ENCODE data around the gene PCDHGA7.
"Not testable (repeated sequence)": the region's sequence is repeated elsewhere in the genome, so short reads cannot be mapped to it uniquely, and the experiment has no call there.

PCDHGA7 gene

DNA sequence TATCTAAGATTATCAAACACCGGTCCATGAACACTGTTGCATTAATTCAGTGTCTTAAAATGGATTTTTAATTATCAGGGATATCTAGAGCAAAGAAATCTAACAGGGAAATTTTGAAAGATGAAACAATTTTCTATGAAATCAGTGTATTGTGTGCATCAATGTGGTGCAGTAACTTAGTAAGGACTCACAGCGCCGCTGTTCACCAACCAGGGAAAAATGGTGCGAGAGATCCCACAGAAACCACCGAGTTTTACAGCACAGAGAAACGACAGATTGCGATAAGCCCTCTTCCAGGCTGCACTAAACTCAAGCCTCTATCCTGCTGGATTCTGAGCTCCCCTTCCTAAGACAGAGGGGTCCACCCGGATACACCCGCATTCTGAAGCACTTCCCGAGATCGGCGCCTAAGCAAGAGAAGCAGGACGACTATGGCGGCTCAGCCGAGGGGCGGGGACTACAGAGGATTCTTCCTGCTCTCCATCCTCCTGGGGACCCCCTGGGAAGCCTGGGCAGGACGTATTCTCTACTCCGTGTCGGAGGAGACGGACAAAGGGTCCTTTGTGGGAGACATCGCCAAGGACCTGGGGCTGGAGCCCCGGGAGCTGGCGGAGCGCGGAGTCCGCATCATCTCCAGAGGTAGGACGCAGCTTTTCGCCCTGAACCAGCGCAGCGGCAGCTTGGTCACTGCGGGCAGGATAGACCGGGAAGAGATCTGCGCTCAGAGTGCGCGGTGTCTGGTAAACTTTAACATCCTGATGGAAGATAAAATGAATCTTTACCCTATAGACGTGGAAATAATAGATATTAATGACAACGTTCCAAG is at the start of gene PCDHGA7:
PCDHGA7 (plus strand) TSS at position 274 of the 826 bp plus-strand sequence; CDS start at position 432, 158 bp downstream.
- H3K4me1 ChIP-seq (ENCODE audit: control insufficient read depth in 1 of 2, insufficient read depth in 2 of 2, low read length in 2 of 2): no peaks in the 10 kb centered on the region
- H3K4me3 ChIP-seq (ENCODE audit: low read depth in 1 of 2, low read length in 2 of 2): peak within 1 kb of the TSS; percentile 45 to 73
- H3K27ac ChIP-seq (ENCODE audit: low read length): no peak within 1 kb of the TSS
- H3K27me3 ChIP-seq (ENCODE audit: low read depth, low read length): no peaks in the 10 kb centered on the region
- peaks cover 61 to 82% of the 10 kb centered on the region in 2 donors for H3K9me3 ChIP-seq (ENCODE audit: control insufficient read depth in 1 of 2, low read length in 2 of 2)
- peaks cover 0 to 11% of the 10 kb centered on the region in 2 donors for H3K36me3 ChIP-seq (ENCODE audit: control insufficient read depth in 1 of 2, insufficient read depth in 2 of 2, low read length in 2 of 2)

GRCh38 chr5:141338538-141339306 is 43.8 kb upstream of the PCDHGA7 start, which contains the start of gene PCDHGA2:
TSS of gene PCDHGA2 (plus strand) at chr5:141338760.
- Histone ChIP-seq H3K27ac (ENCODE audit: low read length) (no peak within 1 kb of the TSS), H3K27me3 (ENCODE audit: low read depth, low read length) (no peaks in the 10 kb centered on the region), H3K36me3 (ENCODE audit: control insufficient read depth in 1 of 2, insufficient read depth in 2 of 2, low read length in 2 of 2) (peaks cover 0 to 4% of the 10 kb centered on the region in 2 donors), H3K4me1 (ENCODE audit: control insufficient read depth in 1 of 2, insufficient read depth in 2 of 2, low read length in 2 of 2) (no peaks in the 10 kb centered on the region), H3K9me3 (ENCODE audit: control insufficient read depth in 1 of 2, low read length in 2 of 2) (peaks cover 44 to 74% of the 10 kb centered on the region in 2 donors), H3K4me3 (ENCODE audit: low read depth in 1 of 2, low read length in 2 of 2) (peak within 1 kb of the TSS; percentile 31 to 63)

- peaks cover 49 to 84% of the 10 kb centered on the region in 2 donors for H3K9me3 ChIP-seq (ENCODE audit: control insufficient read depth in 1 of 2, low read length in 2 of 2)
These were observed 41.7 kb upstream of the PCDHGA7 start for GRCh38 chr5:141340781-141341354.

DNA sequence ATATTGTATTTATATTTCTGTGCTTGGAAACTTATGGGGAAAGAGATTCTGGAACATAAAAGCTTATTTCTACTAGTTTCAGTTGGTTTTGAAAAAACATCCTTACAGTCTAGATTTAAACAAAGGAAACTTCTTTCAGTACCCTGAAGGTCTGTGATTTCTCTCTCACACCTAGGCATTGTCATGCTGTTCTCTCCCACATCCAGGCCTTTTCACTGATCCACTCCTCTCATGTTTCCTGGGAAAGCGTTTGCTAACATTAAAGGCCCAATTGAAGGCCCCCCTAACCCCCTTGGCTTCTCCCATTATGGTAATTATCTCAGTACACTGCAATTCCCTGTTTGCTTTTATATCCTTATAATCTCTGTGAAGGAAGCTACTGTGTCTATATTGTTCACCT is 39.8 kb upstream of the PCDHGA7 start:
- Histone ChIP-seq H3K27ac (ENCODE audit: low read length) (no peak overlapping the region), H3K27me3 (ENCODE audit: low read depth, low read length) (no peaks in the 10 kb centered on the region), H3K4me3 (ENCODE audit: low read depth in 1 of 2, low read length in 2 of 2) (peak overlapping the region; percentile 8 to 23), H3K36me3 (ENCODE audit: control insufficient read depth in 1 of 2, insufficient read depth in 2 of 2, low read length in 2 of 2) (peaks cover 0 to 4% of the 10 kb centered on the region in 2 donors), H3K4me1 (ENCODE audit: control insufficient read depth in 1 of 2, insufficient read depth in 2 of 2, low read length in 2 of 2) (no peaks in the 10 kb centered on the region), H3K9me3 (ENCODE audit: control insufficient read depth in 1 of 2, low read length in 2 of 2) (peaks cover 50 to 88% of the 10 kb centered on the region in 2 donors)

More at GRCh38 chr5:141340781-141341354, 41.7 kb upstream of the PCDHGA7 start:
- not testable (repeated sequence) for H3K36me3 ChIP-seq (ENCODE audit: control insufficient read depth in 1 of 2, insufficient read depth in 2 of 2, low read length in 2 of 2); H3K27ac ChIP-seq (ENCODE audit: low read length); H3K4me1 ChIP-seq (ENCODE audit: control insufficient read depth in 1 of 2, insufficient read depth in 2 of 2, low read length in 2 of 2); H3K27me3 ChIP-seq (ENCODE audit: low read depth, low read length)
- H3K4me3 ChIP-seq (ENCODE audit: low read depth in 1 of 2, low read length in 2 of 2): peak overlapping the region in 1 of 2 donors; percentile 63

GRCh38 chr5:141343242-141343952 is 39.1 kb upstream of the PCDHGA7 start, which contains the start of gene PCDHGA3:
TSS of gene PCDHGA3 (plus strand) at chr5:141343829. CDS start at chr5:141344034, 205 bp downstream.
- Histone ChIP-seq H3K27me3 (ENCODE audit: low read depth, low read length) (no peaks in the 10 kb centered on the region), H3K4me3 (ENCODE audit: low read depth in 1 of 2, low read length in 2 of 2) (peak within 1 kb of the TSS; percentile 30 to 57), H3K36me3 (ENCODE audit: control insufficient read depth in 1 of 2, insufficient read depth in 2 of 2, low read length in 2 of 2) (peaks cover 0 to 4% of the 10 kb centered on the region in 2 donors), H3K9me3 (ENCODE audit: control insufficient read depth in 1 of 2, low read length in 2 of 2) (peaks cover 56 to 88% of the 10 kb centered on the region in 2 donors), H3K27ac (ENCODE audit: low read length) (no peak within 1 kb of the TSS), H3K4me1 (ENCODE audit: control insufficient read depth in 1 of 2, insufficient read depth in 2 of 2, low read length in 2 of 2) (no peaks in the 10 kb centered on the region)

GRCh38 chr5:141343953-141344463 is 38.5 kb upstream of the PCDHGA7 start:
- H3K4me3 ChIP-seq (ENCODE audit: low read depth in 1 of 2, low read length in 2 of 2): peak overlapping the region; percentile 30 to 57
- peaks cover 61 to 88% of the 10 kb centered on the region in 2 donors for H3K9me3 ChIP-seq (ENCODE audit: control insufficient read depth in 1 of 2, low read length in 2 of 2)
- no peaks in the 10 kb centered on the region for H3K27me3 ChIP-seq (ENCODE audit: low read depth, low read length)
- H3K36me3 ChIP-seq (ENCODE audit: control insufficient read depth in 1 of 2, insufficient read depth in 2 of 2, low read length in 2 of 2): peaks cover 0 to 4% of the 10 kb centered on the region in 2 donors
- H3K4me1 ChIP-seq (ENCODE audit: control insufficient read depth in 1 of 2, insufficient read depth in 2 of 2, low read length in 2 of 2): no peaks in the 10 kb centered on the region
- H3K27ac ChIP-seq (ENCODE audit: low read length): no peak overlapping the region

DNA sequence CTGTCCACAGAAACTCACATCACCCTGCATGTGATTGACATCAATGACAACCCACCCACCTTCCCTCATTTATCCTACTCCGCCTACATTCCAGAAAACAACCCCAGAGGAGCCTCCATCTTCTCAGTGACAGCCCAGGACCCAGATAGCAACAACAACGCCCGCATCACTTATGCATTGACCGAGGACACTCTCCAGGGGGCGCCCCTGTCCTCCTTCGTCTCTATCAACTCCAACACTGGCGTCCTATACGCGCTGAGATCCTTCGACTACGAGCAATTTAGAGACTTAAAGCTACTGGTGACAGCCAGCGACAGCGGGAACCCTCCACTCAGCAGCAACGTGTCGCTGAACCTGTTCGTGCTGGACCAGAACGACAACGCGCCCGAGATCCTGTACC is 37.2 kb upstream of the PCDHGA7 start:
- no peaks in the 10 kb centered on the region for H3K27me3 ChIP-seq (ENCODE audit: low read depth, low read length)
- no peaks in the 10 kb centered on the region for H3K36me3 ChIP-seq (ENCODE audit: control insufficient read depth in 1 of 2, insufficient read depth in 2 of 2, low read length in 2 of 2)
- H3K27ac ChIP-seq (ENCODE audit: low read length): no peak overlapping the region
- H3K4me1 ChIP-seq (ENCODE audit: control insufficient read depth in 1 of 2, insufficient read depth in 2 of 2, low read length in 2 of 2): no peaks in the 10 kb centered on the region
- H3K9me3 ChIP-seq (ENCODE audit: control insufficient read depth in 1 of 2, low read length in 2 of 2): peaks cover 53 to 83% of the 10 kb centered on the region in 2 donors
- H3K4me3 ChIP-seq (ENCODE audit: low read depth in 1 of 2, low read length in 2 of 2): peak overlapping the region in 1 of 2 donors; percentile 57

DNA sequence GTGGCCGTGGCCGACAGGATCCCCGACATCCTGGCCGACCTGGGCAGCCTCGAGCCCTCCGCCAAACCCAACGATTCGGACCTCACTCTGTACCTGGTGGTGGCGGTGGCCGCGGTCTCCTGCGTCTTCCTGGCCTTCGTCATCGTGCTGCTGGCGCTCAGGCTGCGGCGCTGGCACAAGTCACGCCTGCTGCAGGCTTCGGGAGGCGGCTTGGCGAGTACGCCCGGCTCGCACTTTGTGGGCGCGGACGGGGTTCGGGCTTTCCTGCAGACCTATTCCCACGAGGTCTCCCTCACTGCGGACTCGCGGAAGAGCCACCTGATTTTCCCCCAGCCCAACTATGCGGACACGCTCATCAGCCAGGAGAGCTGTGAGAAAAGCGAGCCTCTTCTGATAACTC is 36.5 kb upstream of the PCDHGA7 start:
- H3K9me3 ChIP-seq (ENCODE audit: control insufficient read depth in 1 of 2, low read length in 2 of 2): peaks cover 58 to 83% of the 10 kb centered on the region in 2 donors
- H3K27ac ChIP-seq (ENCODE audit: low read length); H3K27me3 ChIP-seq (ENCODE audit: low read depth, low read length): not testable (repeated sequence)

GRCh38 chr5:141349917-141350619 is 32.5 kb upstream of the PCDHGA7 start, which contains the start of gene PCDHGB1:
TSS of gene PCDHGB1 (plus strand) at chr5:141350099. CDS start at chr5:141350261, 162 bp downstream.
- Histone ChIP-seq H3K4me1 (ENCODE audit: control insufficient read depth in 1 of 2, insufficient read depth in 2 of 2, low read length in 2 of 2) (no peaks in the 10 kb centered on the region), H3K4me3 (ENCODE audit: low read depth in 1 of 2, low read length in 2 of 2) (peak within 1 kb of the TSS; percentile 33 to 56), H3K27ac (ENCODE audit: low read length) (no peak within 1 kb of the TSS), H3K9me3 (ENCODE audit: control insufficient read depth in 1 of 2, low read length in 2 of 2) (peaks cover 42 to 78% of the 10 kb centered on the region in 2 donors), H3K27me3 (ENCODE audit: low read depth, low read length) (no peaks in the 10 kb centered on the region), H3K36me3 (ENCODE audit: control insufficient read depth in 1 of 2, insufficient read depth in 2 of 2, low read length in 2 of 2) (no peaks in the 10 kb centered on the region)

More for the DNA sequence above, 36.5 kb upstream of the PCDHGA7 start:
- H3K4me1 ChIP-seq (ENCODE audit: control insufficient read depth in 1 of 2, insufficient read depth in 2 of 2, low read length in 2 of 2); H3K36me3 ChIP-seq (ENCODE audit: control insufficient read depth in 1 of 2, insufficient read depth in 2 of 2, low read length in 2 of 2): not testable (repeated sequence)
- H3K4me3 ChIP-seq (ENCODE audit: low read depth in 1 of 2, low read length in 2 of 2): peak overlapping the region in 1 of 2 donors; percentile 43

DNA sequence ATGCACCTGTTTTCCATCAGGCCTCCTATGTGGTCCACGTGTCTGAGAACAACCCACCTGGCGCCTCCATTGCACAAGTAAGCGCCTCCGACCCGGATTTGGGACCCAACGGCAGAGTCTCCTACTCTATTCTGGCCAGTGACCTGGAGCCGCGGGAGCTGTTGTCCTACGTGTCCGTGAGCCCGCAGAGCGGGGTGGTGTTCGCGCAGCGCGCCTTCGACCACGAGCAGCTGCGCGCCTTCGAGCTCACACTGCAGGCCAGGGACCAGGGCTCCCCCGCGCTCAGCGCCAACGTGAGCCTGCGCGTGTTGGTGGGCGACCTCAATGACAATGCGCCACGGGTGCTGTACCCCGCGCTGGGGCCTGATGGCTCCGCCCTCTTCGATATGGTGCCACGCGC is 31.0 kb upstream of the PCDHGA7 start:
- Histone ChIP-seq H3K27me3 (ENCODE audit: low read depth, low read length) (no peaks in the 10 kb centered on the region), H3K4me3 (ENCODE audit: low read depth in 1 of 2, low read length in 2 of 2) (peak overlapping the region in 1 of 2 donors; percentile 56), H3K9me3 (ENCODE audit: control insufficient read depth in 1 of 2, low read length in 2 of 2) (peaks cover 53 to 81% of the 10 kb centered on the region in 2 donors), H3K4me1 (ENCODE audit: control insufficient read depth in 1 of 2, insufficient read depth in 2 of 2, low read length in 2 of 2) (no peaks in the 10 kb centered on the region), H3K36me3 (ENCODE audit: control insufficient read depth in 1 of 2, insufficient read depth in 2 of 2, low read length in 2 of 2) (no peaks in the 10 kb centered on the region), H3K27ac (ENCODE audit: low read length) (no peak overlapping the region)

All from muscle layer of duodenum (tissue), 2 donors.